Left ventricle myocardium superior (tissue), 1 donor: Measurements from ENCODE around the gene BRD7. TPM values are rescaled to one million over a fixed set of nuclear protein-coding genes. Genes with fewer than 3 reads are reported as not detected.

Experiments
- ATAC-seq: fragments of 200-7000 bp; cut with Tn5 transposase; one replicate; pipeline ENCODE4 v1.9.1; 2020; ENCODE audit warnings: mild to moderate bottlenecking, moderate library complexity
- DNase-seq: peaks from one replicate; pipeline ENCODE4 v3.0.0-alpha.2; 2020
- intact Hi-C: fragments of 100-400 bp; cut with micrococcal nuclease; formaldehyde crosslinking; loops from one replicate; pipeline ENCODE4 v1.11.0; 2022
- total RNA-seq: library from RNA; stranded (reverse); fragmentation: NEBNext Ultra II Directional; extraction: Animal tissue kit (Norgen Biotek cat#: 25700); gene quantifications from one replicate; pipeline ENCODE4 v1.2.1, GENCODE V29; 2021
- donor health status: DM: no; HTN: yes; CAD: no; lungs with severe emphysema.

BRD7 gene
- total RNA-seq, 1 donor from 2014 or later, result 46.7 TPM

DNA sequence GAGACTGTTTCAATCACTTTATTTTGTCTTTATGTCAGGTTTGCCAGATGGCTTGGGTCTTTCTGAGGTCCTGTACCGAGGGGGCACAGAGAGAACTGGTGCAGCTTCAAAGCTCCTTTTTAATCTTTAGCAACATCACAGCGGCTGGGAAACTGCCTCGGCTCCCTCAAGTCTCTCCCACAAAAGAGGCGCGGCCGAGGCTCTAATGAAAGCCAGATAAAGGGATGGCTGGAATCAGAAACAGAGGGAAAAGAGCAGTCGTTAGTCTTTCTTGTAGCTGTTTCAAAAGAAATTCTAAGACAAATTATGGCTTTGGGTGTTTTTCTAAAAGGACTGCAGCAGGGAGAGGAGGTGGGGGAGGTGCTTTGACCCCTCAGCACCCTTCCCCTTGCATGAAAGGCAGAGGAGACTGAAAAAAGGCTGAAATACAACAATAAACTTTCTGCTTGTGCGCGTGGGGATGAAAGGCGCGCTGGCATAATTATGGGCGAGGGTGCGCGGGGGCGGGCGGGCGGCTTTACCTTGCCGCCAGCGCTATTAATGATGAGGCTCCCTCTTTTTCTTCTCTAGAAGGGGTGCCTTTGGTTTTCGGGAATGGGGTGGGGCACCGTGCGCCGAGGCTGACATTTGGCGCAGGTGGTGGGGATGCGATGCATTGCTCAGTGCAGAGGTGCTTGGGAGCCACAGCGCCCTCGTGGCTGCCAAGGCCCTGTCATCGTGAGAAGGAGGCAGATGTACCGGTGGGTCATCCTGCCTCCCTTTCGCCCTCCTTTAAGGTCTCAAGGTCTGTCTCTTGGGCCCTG, 22.3 kb upstream of the BRD7 start:
- ATAC-seq (no peak), DNase-seq (no peak)
- intact Hi-C loops, result no loop called here

DNA sequence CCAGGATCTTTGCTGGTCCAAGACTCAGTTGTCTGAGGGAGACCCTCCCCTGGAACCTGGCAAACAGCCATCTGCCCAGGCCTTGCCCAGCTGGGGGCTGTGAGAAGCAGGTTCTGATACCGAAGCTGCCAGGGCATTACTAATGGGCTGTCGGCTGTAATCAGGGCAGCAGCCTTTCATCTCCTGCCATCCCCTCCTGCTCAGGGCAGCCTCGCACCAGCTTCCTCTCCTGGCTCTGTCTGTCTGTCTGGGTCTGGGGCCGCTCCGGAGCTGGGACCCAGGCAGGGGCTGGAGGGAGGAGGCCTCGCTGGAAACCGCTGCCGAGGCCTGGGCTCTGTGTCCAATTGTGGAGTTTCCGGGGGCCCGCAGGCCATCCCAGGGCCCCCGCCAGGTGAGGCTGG, 21.6 kb upstream of the BRD7 start:
- no peak for ATAC-seq
- intact Hi-C loops, result no loop called here
- no peak for DNase-seq

DNA sequence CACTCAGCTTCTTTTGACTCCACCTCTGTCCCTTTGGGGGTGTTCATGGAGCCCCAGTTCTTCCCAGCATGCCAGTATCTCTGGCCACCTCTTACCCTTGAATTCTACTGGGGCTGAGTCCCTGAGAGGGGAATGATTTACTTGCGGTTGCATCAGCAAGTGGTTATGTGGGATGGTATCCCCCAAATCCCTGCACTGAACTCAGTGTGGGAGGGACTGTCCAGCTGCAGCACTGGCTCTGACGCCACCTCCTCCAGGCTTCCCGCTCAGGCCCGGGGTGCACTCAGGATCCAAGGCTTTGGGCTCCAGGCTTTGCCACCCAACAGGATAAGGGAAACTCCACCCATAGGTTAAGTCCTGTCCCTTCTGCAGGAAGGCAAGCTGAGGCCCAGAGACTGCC, 21.1 kb upstream of the BRD7 start:
- intact Hi-C loops, result no loop called here
- ATAC-seq (no peak), DNase-seq (no peak)

- intact Hi-C loops, result no loop called here
- ATAC-seq (no peak), DNase-seq (no peak)
These were observed 19.7 kb upstream of the BRD7 start for GRCh38 chr16:50388496-50388895.

GRCh38 chr16:50386774-50387173, 18.0 kb upstream of the BRD7 start:
- intact Hi-C loops, result no loop called here
- ATAC-seq (no peak), DNase-seq (no peak)

DNA sequence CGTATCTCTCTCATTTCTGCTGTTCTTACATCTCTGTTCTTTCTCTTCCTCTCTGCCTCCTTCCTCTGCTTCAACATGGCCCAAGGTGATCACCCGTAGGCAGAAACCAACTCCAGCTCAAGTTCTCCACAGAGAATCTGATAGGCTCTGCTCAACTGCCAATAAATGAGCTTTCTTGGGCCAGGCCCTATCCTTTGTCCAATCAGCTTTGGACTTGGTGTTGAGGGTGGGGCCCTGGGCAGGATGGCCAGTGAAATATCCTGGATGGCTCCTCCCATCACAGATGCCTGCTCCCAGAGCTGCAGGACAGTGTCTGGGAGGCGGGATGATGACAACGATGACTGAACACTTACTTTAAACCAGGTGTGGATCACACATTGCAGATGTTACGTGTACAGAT, 17.4 kb upstream of the BRD7 start:
- DNase-seq, result no peak
- intact Hi-C loops, result no loop called here
- ATAC-seq, result no peak

- DNase-seq (no peak), ATAC-seq (no peak)
- intact Hi-C loops, result no loop called here
These were observed 15.8 kb upstream of the BRD7 start for GRCh38 chr16:50384500-50385135.

- ATAC-seq, result no peak
- intact Hi-C loops, result no loop called here
- no peak for DNase-seq
These were observed 13.1 kb upstream of the BRD7 start for GRCh38 chr16:50381679-50382440.

DNA sequence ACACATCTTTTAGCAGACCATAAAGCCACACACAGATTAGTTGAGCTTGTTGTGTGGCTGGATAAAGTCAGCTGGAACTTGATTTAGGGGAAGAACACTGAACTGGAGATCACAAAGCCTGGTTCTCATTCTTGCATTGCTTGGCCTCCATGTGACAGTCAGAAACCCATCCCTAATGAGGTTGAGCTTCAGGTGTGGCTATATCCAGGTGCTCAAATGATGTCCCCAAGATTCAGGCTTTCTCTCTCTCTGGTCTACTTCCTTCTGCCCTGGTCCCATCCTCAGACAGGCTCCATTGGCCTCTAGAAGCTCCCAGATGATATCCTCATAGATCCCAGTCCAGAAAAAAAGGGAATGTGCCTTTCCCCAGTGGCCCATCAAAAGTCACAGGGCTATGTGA, 9.6 kb upstream of the BRD7 start:
- DNase-seq, result no peak
- no peak for ATAC-seq
- intact Hi-C loops, result no loop called here

DNA sequence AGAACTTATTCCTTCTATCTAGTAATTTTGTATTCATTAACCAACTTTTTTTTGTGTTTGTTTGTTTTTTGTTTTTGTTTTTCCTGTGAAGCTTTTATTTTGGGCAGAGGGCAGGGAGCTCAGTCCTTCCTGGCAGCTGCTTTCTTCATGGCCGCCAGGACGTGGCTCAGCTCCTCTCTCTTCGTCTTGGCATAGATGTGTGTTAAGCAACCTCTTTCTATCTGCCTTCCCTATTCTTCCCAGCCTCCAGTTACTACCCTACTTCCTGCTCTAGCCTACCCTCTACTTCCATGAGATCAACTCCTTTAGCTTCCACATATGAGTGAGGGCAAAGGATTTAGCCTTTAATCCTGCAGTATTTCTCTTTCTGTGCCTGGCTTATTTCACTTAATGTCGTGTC, 8.2 kb upstream of the BRD7 start:
- no peak for ATAC-seq
- intact Hi-C loops, result no loop called here
- no peak for DNase-seq

DNA sequence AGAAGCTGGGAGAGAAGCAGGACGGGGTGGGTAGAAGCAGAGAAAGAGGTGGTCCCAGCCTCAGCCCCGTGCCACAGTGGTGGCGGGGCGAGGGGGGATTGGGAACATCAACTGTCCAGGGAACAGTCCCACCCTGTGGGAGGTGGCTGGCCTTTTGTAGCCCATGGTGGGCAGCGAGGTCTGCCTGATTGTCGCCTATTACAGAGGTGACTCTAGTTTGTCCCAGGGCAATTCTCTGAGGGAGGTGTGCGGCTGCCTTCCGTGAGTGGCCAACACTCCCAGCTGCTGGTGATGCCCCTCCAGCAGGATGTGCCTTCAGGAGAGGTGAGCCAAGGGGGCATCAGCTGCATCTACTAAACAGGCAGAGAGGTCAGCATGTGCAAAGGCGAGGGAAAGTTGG, 5.0 kb upstream of the BRD7 start:
- DNase-seq, result no peak
- ATAC-seq, result no peak
- intact Hi-C loops, result no loop called here

GRCh38 chr16:50373345-50373701, 4.5 kb upstream of the BRD7 start:
- intact Hi-C loops, result no loop called here
- ATAC-seq (no peak), DNase-seq (no peak)

DNA sequence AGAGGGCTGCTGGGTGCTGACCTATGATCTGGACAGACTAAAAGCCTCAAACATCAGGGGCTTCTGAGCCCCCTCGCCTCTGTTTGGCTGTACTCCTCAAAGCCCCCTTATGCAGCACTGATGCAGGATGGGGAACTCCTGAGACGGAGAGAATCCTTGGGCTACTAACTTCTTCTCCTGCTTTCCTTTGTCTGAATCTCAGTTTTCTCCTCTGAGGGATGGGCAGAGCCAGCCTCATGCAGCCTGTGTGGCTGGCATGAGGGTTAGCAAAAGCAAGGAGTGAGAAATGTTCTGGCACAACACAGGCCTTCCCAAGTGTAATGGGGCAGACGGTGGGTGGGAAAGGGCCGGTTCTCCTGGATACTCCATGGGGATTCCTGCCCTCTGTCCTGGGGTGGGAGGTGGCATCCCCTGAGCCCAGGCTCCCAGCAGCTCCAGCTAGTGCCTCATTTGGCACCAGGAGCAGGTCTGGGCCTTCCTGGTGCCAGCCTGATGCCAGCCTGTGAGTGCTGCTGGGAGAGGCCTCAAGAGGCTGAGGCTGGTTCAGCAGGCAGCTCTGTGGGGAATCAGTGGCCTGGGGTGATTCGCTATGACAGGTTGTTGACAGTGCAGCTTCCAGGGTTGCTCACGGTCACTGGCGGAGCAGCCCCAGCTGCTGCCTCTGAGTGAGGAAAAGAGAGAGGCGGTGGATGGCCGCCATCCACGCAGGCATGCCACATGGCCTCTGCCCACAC, 4.0 kb upstream of the BRD7 start:
- peak; percentile 86 for ATAC-seq
- intact Hi-C loops, result no loop called here
- DNase-seq, result peak; percentile 80

DNA sequence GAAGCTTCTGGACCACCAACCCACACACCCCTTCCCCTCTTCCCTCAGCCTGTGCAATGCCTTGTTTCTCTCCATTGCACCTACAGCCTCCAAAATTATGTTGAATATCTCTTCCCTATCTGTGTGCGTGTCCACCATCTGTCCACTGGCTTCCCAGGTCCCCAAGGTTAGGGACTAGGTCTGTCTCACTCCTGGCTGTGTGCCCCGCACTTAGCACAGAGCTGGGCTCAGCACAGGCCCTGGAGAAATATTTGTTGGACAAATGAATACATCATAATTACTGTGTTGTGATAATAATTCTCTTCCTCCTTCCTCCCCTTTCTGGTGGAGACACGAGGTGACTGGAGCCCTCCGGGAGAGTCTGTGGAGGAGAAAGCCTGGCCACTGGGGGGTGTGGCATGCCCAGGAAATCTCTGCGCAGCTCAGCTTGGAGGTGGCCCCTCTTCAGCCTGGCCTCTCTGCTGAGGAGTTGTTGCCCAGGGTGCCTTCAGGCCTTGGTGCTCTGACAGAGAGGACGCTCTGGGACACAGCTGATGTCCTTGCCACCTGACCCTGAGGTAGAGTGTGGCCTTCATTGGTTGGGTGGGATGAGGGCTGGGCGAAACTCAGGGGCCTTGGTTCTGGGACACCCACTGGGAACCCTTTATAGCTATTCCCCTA, 3.3 kb upstream of the BRD7 start:
- ATAC-seq, result peak; percentile 13
- intact Hi-C loops, result no loop called here
- peak; percentile 33 for DNase-seq

- intact Hi-C loops, result no loop called here
- DNase-seq, result no peak
- ATAC-seq, result no peak
These were observed 2.4 kb upstream of the BRD7 start for GRCh38 chr16:50371036-50371716.

DNA sequence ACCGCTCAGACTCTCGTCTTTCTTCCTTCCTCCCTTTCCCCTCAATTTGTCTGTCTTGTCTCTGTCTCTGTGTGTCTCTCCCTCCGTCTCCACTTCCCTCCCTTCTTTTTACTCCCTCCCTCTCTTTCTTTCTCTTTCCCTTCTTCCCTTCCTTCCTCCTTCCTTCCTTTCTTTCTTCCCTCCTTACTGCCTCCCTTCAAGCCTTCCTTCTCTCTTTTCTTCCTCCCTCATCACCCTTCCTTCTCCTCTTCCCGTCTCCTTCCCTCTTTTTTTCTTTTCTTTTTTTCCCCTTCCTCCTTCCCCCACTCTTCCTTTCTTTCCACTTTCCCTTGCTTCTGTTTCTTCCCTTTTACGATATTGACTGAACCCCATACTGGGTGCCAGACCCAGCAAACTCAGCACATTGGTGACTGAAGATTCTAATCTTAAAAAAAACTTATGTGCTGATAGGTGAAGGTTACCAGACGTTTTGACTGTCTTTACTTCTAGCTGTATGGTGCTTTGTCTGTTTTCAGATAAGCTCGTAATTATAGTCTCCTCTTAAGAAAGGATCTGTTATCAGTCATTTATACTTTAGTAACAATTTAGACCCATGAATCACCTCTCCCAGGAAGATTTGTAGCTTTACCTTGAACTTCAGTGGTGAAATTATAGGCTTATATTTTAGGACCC, 481 bp upstream of the BRD7 start:
- ATAC-seq, result no peak
- intact Hi-C loops, result no loop called here
- DNase-seq, result no peak

DNA sequence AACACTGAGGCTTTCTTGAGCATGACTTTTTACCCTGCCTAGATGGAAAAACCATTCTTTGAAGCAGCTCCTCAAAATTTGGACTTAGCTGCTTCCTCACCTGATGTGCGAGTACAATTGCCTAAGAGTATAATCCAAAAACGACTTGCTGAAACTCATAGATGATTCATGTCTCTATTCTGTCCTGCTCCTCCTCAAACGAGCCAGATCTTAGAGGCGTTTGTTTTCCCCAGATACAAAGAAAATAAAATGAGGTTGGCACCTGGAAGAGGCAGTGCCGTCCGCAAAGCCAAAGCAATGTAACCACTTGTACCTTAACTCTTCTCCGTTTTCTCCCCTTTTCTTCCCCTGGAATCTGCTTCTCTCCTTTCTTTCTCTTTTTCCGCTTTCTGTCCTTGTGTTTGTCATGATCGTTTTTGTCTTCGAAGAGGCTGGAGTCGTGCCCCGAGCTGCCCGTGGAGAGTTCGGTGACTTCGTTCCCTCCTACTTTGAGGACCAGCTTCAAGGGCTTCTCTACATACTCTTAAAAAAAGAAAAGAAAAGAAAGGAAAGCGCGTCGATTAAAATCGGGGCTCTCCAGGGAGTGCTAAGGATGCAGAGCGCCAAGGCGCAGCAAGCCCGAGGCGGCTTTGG, 895 bp downstream of the BRD7 start:
- ATAC-seq (no peak), DNase-seq (no peak)
- intact Hi-C loops, result no loop called here
